Left lung (tissue), 10 donors: ENCODE results near the gene METAP1. TPM values are rescaled to one million over a fixed set of nuclear protein-coding genes. Genes with fewer than 3 reads are reported as not detected.

Experiments
- ATAC-seq: fragments of 200-7000 bp; cut with Tn5 transposase; one replicate; pipeline ENCODE4 v1.9.1; 2020; ENCODE audit warnings: moderate library complexity
- DNase-seq, 4 donors: peaks; one replicate each; pipeline ENCODE4 v3.0.0-alpha.2; 2013 to 2020
- H3K27ac ChIP-seq, 2 donors: fragments of 200-600 bp; sonication (generic) in 1 of 2; one replicate each; pipeline versions ENCODE4 v1.5.0 to v1.8.0; 2020 to 2021
- H3K27me3 ChIP-seq, 2 donors: fragments of 200-600 bp; sonication (generic) in 1 of 2; one replicate each; pipeline versions ENCODE4 v1.5.0 to v1.8.0; 2020 to 2021
- H3K36me3 ChIP-seq, 2 donors: fragments of 200-600 bp; sonication (generic) in 1 of 2; one replicate each; pipeline versions ENCODE4 v1.5.0 to v1.8.0; 2020 to 2021
- H3K4me1 ChIP-seq, 2 donors: fragments of 200-600 bp; one replicate each; pipeline ENCODE4 v1.8.0; 2021
- H3K4me3 ChIP-seq, 2 donors: fragments of 200-600 bp; sonication (generic) in 1 of 2; one replicate each; pipeline versions ENCODE4 v1.5.0 to v1.8.0; 2020 to 2021; ENCODE audit warnings: mild to moderate bottlenecking in 1 of 2
- H3K9me3 ChIP-seq, 2 donors: fragments of 200-600 bp; sonication (generic) in 1 of 2; one replicate each; pipeline versions ENCODE4 v1.5.0 to v1.8.0; 2020 to 2021
- CTCF ChIP-seq, 2 donors: fragments of 200-600 bp; sonication (generic) in 1 of 2; IDR thresholded peaks; one replicate each; pipeline versions ENCODE4 v1.5.0 to v1.8.0; 2021; ENCODE audit warnings: antibody characterized with exemption in 2 of 2
- intact Hi-C, 2 donors: fragments of 100-400 bp; cut with DNase I; formaldehyde crosslinking; loops; one replicate each; pipeline versions ENCODE4 v1.11.2 to v1.14.2; 2022
- polyA plus RNA-seq, 6 donors: library from polyadenylated mRNA; unstranded; fragments of 120-200 nt; gene quantifications; one replicate each; pipeline ENCODE4 v1.2.1, GENCODE V29; 2013; ENCODE audit not compliant: insufficient read length in 6 of 6
- total RNA-seq, 2 donors: library from RNA; stranded (reverse); fragmentation: NEBNext Ultra II Directional; extraction: Animal tissue kit (Norgen Biotek cat#: 25700); gene quantifications; one replicate each; pipeline ENCODE4 v1.2.1, GENCODE V29; 2021
- donor health status: DM: no; HTN: yes; CAD: no.
- donor health status: DM: no; HTN: no; CAD: no.

The METAP1 gene
- total and polyA plus RNA-seq, 8 donors = 31.5 to 73.1 (median 61.5) TPM

DNA sequence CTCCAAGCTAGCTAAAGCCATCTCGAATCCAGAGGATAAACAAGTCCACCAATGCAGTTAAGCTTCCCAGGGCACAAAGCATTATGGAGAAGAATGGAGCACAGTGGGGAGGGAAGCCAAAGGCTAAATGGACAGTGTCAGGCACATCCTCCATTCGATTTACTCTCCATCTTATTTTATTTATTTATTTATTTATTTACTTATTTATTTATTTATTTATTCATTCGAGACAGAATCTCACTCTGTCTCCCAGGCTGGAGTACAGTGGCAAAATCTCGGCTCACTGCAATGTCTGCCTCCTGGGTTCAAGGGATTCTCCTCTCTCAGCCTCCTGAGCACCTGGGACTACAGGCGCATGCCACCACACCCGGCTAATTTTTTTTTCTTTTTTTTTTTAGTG is 40.3 kb upstream of the METAP1 start:
- TF ChIP-seq CTCF (IDR thresholded peaks at IDR 0.05) = no peak
- H3K27me3 ChIP-seq = no peaks in the 10 kb centered on the region
- intact Hi-C loops = no loop called here
- no peaks in the 10 kb centered on the region for H3K36me3 ChIP-seq
- no peak overlapping the region for H3K27ac ChIP-seq
- DNase-seq (no peak), ATAC-seq (no peak)
- no peaks in the 10 kb centered on the region for H3K9me3 ChIP-seq
- H3K4me1 ChIP-seq = no peaks in the 10 kb centered on the region
- H3K4me3 ChIP-seq = no peak overlapping the region

DNA sequence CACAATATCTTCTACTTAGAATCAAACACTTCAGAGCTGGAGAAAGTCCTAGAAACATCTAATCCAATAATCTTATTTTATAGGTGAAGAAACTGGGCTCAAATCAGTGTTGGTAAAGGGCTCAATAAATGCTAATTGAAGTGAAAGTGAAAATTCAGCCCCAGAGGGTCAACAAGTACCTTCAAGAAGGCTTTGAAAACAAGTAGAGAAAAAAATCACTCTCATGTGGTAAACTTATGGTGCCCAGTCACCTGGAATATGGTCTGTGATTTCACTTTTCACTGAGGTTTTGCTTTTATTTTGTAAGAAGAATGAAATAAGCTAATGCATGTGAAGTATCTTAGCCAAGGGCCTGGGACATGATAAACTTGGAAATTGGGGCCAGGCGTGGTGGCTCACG is 37.5 kb upstream of the METAP1 start:
- H3K27me3 ChIP-seq = no peaks in the 10 kb centered on the region
- H3K27ac ChIP-seq = no peak overlapping the region
- no peak for TF ChIP-seq CTCF (IDR thresholded peaks at IDR 0.05)
- no peak overlapping the region for H3K4me3 ChIP-seq
- ATAC-seq (no peak), DNase-seq (no peak)
- no peaks in the 10 kb centered on the region for H3K36me3 ChIP-seq
- no peaks in the 10 kb centered on the region for H3K4me1 ChIP-seq
- intact Hi-C loops = no loop called here
- H3K9me3 ChIP-seq = no peaks in the 10 kb centered on the region

- TF ChIP-seq CTCF (IDR thresholded peaks at IDR 0.05) = no peak
- intact Hi-C loops = no loop called here
These were observed 36.1 kb upstream of the METAP1 start for GRCh38 chr4:98959411-98959810.

GRCh38 chr4:98961770-98962169 is 33.8 kb upstream of the METAP1 start:
- H3K36me3 ChIP-seq = no peaks in the 10 kb centered on the region
- no peak for TF ChIP-seq CTCF (IDR thresholded peaks at IDR 0.05)
- intact Hi-C loops = no loop called here
- H3K4me1 ChIP-seq = no peaks in the 10 kb centered on the region
- DNase-seq = no peak
- no peak overlapping the region for H3K27ac ChIP-seq
- H3K27me3 ChIP-seq = no peaks in the 10 kb centered on the region
- ATAC-seq = no peak
- H3K4me3 ChIP-seq = no peak overlapping the region
- no peaks in the 10 kb centered on the region for H3K9me3 ChIP-seq

More at GRCh38 chr4:98959411-98959810, 36.1 kb upstream of the METAP1 start:
- DNase-seq = no peak
- Histone ChIP-seq H3K9me3 (no peaks in the 10 kb centered on the region), H3K27me3 (no peaks in the 10 kb centered on the region), H3K4me3 (no peak overlapping the region), H3K36me3 (no peaks in the 10 kb centered on the region), H3K27ac (no peak overlapping the region), H3K4me1 (no peaks in the 10 kb centered on the region)
- ATAC-seq = no peak

DNA sequence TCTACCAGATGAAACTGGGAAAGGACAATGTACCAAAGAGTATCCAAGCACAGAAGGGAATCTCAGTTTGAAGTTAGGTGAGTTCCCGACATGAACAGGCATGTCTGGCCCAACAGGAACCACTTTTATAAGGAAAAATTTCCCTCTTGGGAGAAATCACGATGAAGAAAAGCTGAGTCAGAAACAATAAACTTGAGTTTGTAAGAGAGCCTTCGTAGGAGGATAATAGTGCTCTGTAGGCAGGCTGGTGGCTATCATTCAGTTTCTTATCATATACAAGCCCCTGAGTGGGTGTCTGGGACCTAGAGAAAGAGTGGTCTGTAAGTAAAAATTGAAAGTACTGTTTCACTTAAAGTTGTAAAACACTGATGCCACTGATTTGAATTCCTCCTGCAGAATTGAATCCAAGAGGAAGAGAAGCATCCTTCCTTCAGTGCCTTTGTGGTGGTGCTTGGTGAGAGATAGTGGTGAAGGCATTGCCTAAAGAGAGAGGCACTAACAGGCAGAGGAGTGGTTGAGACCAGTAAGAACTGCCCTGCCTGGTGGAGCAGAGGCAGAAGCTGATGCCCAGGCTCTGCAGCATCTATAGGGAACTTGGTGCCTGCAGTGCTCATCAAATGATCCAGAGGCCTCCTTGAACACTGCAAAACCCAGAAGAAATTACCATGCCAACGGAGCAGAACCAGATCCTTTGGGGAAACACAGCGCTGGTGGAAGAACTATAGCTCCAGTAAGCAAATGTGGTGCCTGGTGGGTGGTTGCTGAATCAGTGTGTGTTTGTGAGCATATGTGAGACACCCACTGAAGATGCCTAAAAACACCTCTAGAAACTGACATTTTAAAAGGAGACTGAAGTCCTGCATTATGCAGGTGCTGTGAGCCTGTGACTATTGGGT is 31.7 kb upstream of the METAP1 start:
- no peak for ATAC-seq
- no peaks in the 10 kb centered on the region for H3K27me3 ChIP-seq
- H3K4me3 ChIP-seq = no peak overlapping the region
- H3K9me3 ChIP-seq = no peaks in the 10 kb centered on the region
- intact Hi-C loops = no loop called here
- H3K27ac ChIP-seq = no peak overlapping the region
- no peak for DNase-seq
- no peak for TF ChIP-seq CTCF (IDR thresholded peaks at IDR 0.05)
- no peaks in the 10 kb centered on the region for H3K36me3 ChIP-seq
- H3K4me1 ChIP-seq = no peaks in the 10 kb centered on the region
